GM18867 (cell line): ENCODE measurements around the gene ANKRD44.

ENCODE experiments used
- ATAC-seq: cut with Tn5 transposase; IDR thresholded peaks from one replicate; pipeline ENCODE4 v1.9.1; 2021; ENCODE audit warnings: mild to moderate bottlenecking, moderate library complexity; ENCODE audit not compliant: unreplicated experiment

ANKRD44 gene

DNA sequence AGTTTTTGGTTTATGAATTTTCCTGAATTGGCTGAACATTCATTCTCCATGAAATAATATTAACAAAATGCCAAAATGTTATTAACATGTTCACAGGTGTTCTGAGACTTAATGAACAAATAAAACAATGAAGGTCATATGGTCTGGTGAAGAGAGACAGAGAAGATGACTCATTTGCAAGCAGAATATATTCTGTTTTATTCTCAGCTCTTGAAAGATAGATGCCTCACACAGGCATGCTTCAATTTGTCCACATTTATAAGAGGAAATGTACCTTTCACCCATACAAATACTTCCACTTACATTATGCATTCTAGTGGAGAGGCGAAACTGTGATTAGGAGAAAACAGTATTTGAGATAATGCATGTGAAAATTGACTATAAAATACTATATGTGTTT is 308.7 kb downstream of the ANKRD44 start:
- no peak for ATAC-seq

DNA sequence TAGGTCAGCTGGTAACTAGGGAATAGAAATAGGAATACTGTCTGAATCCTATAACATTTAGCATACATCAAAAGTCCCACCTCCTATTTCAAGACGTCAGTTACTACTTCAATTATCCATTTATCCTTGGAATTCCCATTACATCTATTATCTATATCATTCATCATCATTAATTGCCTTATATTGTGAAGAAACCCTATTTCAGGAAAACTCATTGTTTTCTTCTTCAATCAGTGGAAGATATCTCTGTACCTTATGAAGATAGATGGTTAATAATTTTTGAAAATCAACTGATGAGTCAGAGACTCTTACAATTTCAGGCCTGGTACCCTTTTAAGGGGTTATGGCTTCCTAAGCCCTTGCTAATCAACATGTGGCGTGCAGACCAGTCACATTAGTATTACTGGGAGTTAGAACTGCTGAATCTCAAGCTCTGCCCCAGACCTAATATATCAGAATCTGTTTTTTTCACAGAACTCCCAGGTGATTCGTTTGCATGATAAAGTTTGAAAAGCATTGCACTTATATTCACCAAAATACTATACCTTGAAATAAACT is 314.7 kb downstream of the ANKRD44 start:
- ATAC-seq: no peak

- no peak for ATAC-seq
These were observed 315.8 kb downstream of the ANKRD44 start for GRCh38 chr2:196994764-196995163.

DNA sequence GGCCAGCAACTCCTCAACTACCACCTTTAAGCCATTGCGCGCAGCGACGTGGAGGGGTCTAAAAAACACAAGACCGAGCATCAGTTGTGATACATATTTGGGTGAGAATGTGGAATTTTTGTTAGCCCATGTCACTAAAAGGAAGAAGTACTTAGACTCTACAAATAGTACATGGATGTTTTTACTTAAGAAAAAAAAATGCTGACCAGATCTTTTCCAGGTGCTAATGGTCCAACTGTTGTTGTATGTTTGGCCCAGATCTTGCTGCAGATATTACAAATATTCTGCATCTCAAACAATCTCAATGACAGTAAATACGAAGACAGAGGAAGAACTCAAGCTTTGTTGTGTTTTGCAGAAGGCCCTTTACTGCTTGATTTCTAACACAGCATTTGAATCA is 317.0 kb downstream of the ANKRD44 start:
- no peak for ATAC-seq

- ATAC-seq: no peak
These were observed 318.1 kb downstream of the ANKRD44 start for GRCh38 chr2:196992466-196992865.

DNA sequence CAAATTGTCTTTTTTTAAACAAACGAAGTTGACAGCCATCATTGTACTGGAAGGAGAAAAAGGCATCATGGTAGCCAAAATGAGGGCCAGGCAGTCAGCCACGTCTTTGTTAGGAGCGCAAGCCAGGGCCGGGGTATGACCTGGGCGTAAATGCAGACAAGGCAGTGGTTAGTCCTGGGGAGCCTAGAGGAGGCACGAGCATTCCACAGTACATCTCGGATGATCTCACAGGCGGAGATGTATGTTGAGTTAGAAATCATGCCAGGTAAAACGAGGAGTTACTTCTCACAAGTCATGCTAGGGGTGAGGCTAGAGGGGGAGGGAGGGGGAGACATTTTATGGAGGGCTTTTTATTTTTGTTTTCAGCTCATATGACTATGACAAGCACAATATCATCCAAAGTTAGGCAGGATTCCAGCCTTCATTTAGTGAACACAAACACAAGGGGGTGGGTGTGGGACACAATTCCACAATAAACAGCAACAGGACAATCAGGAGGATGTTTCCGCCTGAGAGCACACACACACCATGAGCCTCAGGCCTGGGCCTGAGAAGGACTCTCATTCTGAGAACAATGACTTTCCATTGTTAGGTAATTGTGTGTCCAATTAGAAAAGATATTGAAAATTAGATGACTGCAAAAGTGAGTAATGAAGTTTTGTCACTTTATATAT is 319.7 kb downstream of the ANKRD44 start:
- ATAC-seq: no peak

DNA sequence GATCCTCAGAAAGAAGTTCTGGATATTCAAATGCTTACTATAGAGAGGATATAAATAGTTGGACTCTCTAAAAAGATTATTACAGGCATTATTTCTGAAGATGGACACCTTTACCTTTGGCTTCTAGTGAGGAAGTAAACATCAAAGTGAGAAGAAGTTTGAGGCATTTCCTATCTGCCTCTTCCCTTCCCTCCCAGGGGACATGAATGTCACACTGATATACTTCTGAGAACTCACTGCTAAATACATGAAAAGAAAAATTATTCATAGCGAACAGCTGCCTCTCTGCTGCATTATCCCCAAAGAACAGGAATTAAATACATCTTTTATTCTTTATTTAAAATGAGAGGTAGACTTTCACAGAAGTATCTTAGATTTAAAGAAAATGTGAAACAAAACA is 320.5 kb downstream of the ANKRD44 start:
- ATAC-seq: no peak

- no peak for ATAC-seq
These were observed 321.1 kb downstream of the ANKRD44 start for GRCh38 chr2:196989496-196989895.

- ATAC-seq: no peak
These were observed 321.9 kb downstream of the ANKRD44 start for GRCh38 chr2:196988639-196989038.

GRCh38 chr2:196987649-196988364 is 322.8 kb downstream of the ANKRD44 start:
- no peak for ATAC-seq

- ATAC-seq: no peak
These were observed 323.3 kb downstream of the ANKRD44 start for GRCh38 chr2:196987298-196987648.

- ATAC-seq: no peak
These were observed 324.9 kb downstream of the ANKRD44 start for GRCh38 chr2:196985511-196986183.

- ATAC-seq: no peak
These were observed 325.7 kb downstream of the ANKRD44 start for GRCh38 chr2:196984903-196985302.

- ATAC-seq: no peak
These were observed 326.6 kb downstream of the ANKRD44 start for GRCh38 chr2:196983934-196984333.

GRCh38 chr2:196980473-196980872 is 330.1 kb downstream of the ANKRD44 start:
- no peak for ATAC-seq

DNA sequence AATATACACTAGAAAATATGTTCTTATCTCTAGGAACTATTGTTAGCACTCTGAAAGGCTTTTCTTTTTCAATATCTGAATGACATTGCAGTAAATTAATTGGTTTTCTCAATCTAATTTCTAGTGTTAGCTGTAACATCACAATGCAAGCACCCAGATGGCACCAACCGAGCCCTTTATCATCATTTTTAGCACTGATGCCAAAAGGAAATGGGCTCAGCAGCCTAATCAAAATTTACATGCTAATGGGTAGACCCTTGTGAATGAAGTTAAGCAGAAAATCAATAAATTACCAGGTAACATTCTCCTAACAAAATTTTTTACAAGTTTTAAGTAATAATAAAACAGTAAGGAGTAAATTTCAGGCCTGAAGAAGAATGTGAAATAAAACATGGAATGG is 330.6 kb downstream of the ANKRD44 start:
- ATAC-seq: no peak

DNA sequence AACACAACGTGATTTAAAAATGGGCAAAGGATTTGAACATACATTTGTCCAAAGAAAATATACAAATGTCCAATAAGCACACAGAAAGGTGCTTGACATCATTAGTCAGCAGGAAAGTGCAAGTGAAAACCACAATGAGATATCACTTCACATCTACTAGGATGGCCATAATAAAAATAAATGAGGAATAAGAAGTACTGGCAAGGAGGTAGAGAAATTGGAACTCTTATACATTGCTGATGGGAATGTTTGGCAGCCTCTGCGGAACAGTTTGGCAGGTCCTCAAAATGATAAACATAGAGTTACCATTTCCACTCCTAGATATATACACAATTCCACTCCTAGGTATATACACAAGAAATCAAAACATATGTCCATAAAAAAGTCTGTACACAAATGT is 333.1 kb downstream of the ANKRD44 start:
- ATAC-seq: no peak

- ATAC-seq: no peak
These were observed 335.6 kb downstream of the ANKRD44 start for GRCh38 chr2:196974970-196975369.

GRCh38 chr2:196971574-196972279 is 338.9 kb downstream of the ANKRD44 start:
- ATAC-seq: no peak

DNA sequence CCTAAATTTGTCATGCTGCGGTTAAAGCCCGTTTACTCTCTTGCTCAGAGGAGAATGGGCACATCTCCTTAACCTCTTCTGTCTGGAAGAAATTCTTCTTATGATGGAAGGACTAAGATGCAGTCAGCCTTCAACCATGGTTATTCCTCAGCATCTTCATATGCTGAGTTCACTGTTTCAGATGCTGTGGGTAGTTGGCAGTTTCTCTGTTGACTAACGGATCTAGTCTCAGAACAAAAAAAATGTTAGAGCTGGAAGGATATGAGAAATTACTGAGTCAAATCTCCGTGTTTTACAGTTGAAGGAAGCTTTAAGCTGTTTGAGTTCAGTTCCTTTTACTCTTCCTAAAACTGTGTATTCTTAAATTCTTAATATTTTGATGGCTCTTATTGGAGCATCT is 340.5 kb downstream of the ANKRD44 start:
- ATAC-seq: no peak

GRCh38 chr2:196968516-196968915 is 342.1 kb downstream of the ANKRD44 start:
- no peak for ATAC-seq
